Stimulated activated CD8-positive, alpha-beta memory T cell treated with anti-CD3 and anti-CD28 coated beads, Interleukin-12 subunit alpha, Interleukin-12 subunit beta, amount 100 ng/mL, for 1 hour (primary cell): ENCODE results near the gene HYAL1.
A peak's percentile ranks its signal among the peaks of the same experiment; 100 is the strongest.
"Not testable (repeated sequence)": the region's sequence is repeated elsewhere in the genome, so short reads cannot be mapped to it uniquely, and the experiment has no call there.

Experiments used
- DNase-seq: peaks from one replicate; pipeline ENCODE4 v3.0.0-alpha.2; 2020; ENCODE audit warnings: low read depth

The HYAL1 gene

DNA sequence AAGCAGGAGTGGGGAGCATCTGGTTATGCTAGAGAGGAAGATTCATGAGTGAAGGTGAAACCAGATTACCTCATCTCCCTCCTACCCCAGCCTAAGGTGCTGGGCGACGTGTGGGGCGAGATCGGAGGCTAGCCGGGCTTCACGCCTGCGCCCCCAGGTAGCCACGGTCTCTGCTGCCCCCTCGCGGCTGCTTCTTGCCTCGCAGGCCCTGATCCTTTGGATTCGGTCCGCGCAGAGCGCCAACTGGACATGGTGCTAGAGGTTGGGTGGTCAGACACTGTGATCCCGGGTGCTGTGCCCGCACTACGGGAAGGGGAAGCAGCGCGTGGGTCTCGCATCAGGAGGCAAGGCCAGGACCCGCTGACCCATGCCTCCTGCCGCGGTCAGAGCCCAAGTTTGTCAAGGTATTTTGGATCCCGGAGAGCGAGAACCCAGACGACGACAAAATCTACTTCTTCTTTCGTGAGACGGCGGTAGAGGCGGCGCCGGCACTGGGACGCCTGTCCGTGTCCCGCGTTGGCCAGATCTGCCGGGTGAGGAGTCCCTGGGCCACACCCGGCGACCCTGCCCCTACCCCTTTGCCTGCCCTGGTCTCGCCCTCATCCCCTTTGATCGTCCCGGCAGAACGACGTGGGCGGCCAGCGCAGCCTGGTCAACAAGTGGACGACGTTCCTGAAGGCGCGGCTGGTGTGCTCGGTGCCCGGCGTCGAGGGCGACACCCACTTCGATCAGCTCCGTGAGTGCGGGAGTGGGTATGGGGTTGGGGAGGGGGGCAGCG is 30.3 kb downstream of the HYAL1 start:
- peak; percentile 81 for DNase-seq

GRCh38 chr3:50272538-50272910 is 30.9 kb downstream of the HYAL1 start:
- not testable (repeated sequence) for DNase-seq

GRCh38 chr3:50271314-50271936 is 31.9 kb downstream of the HYAL1 start:
- DNase-seq = no peak

GRCh38 chr3:50270422-50271224 is 32.8 kb downstream of the HYAL1 start:
- DNase-seq = no peak

DNA sequence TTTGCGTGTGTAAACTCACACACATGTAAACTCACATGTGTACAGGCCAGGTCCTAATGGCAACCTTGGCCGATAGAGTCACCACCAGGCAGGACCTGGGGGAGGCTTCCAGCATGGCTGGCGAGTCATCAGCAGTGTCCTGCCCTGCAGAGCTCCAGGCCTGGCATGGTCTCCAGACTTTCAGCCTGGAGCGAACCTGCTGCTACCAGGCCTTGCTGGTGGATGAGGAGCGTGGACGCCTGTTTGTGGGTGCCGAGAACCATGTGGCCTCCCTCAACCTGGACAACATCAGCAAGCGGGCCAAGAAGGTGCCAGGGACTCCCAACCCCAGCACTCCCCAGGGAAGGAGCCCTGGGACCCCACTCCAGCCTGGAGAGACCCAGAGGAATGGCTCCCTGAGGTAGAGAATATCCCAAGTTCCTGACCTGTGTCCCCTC is 33.4 kb downstream of the HYAL1 start:
- DNase-seq = no peak

DNA sequence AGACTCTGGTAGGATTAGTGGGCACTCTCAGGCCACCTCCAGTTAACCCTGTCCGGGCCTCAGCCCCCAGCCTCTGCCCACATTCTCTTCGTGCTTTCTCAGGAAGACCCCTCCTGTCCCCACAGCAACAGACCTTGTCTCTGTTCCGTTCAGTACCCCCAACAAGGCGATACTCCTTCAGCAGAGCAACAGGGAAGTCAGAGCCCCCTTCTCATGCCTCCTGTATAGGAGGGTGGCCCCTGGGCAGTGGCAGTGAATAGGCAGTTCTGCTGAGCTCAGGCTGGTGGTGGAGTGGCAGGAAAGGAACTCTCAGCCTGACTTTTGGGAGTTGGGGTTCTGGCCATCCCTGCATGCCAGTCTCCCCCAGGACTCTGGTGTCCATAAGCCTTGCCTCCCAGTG is 33.9 kb downstream of the HYAL1 start:
- no peak for DNase-seq

GRCh38 chr3:50268703-50269451 is 34.5 kb downstream of the HYAL1 start, which contains the start of gene SEMA3B:
Gene SEMA3B, plus strand, starts transcription at chr3:50269147. Its CDS starts 94 bp downstream, at chr3:50269241.
- no peak for DNase-seq

GRCh38 chr3:50268276-50268675 is 35.1 kb downstream of the HYAL1 start:
- DNase-seq = no peak

DNA sequence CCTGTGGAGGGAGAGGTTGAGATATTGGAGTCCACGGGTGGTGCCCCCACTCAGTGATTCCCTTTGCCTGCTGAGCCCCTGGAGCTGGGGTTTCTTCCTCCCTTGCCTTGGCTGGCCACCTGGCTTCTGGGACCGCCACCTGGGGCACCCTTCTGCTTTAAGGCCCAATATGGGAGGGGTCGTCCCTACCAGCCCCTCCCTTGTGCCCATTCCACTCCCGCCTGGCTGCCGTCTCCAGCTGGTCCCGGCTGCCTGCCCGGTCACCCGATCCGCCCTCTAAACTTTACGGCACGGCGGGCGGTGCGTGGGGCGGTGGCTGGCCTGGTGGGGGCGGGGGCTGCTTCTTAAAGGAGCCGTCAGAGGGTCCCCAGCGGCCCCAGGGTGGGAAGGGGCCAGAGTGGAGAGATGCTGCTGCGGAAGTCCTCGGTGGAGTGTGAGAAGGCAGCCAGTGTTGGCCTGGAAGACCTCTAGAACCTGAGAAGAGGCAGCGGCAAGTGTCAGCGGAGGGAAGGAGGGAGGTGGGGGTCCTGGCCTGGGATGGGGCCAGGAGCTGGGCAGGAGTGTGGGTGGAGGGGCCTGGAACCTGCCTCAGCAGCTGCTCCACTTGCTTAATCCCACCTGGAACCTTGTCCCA is 36.0 kb downstream of the HYAL1 start:
- DNase-seq = no peak

DNA sequence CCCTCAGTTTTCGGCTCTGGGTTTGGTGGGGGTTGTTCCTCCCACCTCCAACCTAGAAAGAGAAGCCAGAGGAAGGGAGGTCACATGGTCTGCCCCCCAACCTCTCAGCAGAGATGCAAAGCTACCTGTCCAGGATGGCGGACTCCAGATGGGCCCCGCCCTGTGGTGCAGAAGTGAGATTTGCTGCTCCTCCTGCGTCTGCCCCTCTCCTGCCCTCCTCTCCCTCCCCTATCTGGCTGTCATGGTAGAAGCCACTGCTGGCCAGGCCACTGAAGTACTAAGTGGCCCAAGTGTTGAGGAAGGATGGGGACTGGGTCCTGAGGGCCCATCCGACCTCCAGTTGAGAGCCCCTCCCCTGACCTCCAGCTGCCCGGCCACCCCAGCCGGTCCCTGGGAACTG is 36.5 kb downstream of the HYAL1 start:
- no peak for DNase-seq

DNA sequence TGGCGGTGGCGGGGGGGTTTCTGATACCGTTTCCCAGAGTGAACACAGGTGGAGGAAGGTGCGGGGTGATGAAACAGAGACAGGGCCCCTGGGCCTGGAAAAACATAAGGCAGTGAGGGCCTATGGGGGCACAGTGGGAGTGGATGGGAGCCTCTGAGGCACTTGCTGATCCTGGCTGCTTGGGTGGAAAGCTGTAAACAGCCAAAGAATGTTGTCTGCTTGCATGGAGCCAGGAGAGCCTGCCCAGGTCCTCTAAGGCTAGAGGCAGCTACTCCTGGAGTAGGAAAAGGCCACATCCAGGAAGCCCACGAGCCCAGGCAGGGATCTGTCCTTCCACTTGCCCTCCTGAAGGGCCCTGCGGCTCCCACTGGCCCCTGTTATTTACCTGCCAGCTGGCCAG is 37.4 kb downstream of the HYAL1 start:
- no peak for DNase-seq

- DNase-seq = no peak
These were observed 37.8 kb downstream of the HYAL1 start for GRCh38 chr3:50265571-50265970.

DNA sequence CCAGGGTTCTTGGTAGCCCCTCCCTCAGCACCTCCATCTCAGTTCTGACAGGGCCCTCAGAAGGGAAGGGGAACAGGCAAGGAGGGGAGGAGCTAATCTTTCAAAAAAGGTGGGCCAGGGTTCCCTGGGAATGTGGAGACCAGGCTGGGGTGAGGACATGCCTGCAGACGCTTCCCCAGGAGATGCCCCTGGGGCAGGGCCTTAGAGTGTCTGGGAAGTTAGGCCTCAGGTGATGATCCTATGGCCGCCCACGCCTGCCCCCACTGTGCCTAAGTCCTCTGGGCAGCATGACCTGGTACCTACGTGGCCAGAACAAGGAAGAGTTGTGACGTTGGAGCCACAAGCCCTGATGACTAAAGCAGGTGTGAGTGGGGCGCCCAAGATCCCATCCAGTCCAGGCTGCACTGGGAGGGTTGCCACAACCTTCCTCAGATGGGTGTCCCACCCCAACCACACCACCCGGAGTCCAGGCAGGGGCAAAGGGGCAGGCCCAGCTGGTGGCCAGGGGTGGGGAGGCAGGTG is 38.3 kb downstream of the HYAL1 start:
- DNase-seq = no peak

DNA sequence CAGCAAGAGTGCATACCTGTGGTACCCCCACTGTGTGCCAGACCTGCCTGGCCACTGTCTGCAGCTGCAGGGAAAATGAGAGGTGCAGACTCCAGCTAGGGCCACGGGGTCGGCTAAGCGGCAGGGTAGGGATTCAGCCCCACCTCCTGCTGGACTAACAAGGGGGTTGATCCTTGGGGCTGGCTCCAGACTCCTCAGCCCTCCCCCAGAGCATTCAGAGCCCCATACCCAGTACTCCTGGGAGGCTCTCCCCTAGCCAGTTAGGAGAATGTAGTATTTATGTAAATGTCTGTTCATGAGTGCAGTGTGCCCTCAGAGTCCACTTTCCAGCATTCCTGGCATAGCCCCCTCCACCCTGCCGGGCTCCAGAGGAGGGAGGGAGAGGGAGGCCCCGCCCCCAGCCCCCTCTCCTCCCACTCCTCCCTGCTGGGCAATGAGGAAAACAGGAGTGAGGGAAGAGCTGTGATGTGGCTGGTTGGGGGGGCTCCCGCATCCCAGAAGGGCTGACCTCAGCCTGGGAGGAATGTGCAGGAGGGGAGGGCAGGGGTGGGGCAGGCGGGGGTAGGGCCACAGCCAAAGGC is 38.9 kb downstream of the HYAL1 start:
- DNase-seq = no peak

GRCh38 chr3:50263478-50264382 is 39.6 kb downstream of the HYAL1 start:
- DNase-seq = no peak

GRCh38 chr3:50262778-50263177 is 40.6 kb downstream of the HYAL1 start:
- no peak for DNase-seq

GRCh38 chr3:50262200-50262599 is 41.2 kb downstream of the HYAL1 start:
- DNase-seq = not testable (repeated sequence)

GRCh38 chr3:50261505-50261904 is 41.9 kb downstream of the HYAL1 start:
- no peak for DNase-seq

DNA sequence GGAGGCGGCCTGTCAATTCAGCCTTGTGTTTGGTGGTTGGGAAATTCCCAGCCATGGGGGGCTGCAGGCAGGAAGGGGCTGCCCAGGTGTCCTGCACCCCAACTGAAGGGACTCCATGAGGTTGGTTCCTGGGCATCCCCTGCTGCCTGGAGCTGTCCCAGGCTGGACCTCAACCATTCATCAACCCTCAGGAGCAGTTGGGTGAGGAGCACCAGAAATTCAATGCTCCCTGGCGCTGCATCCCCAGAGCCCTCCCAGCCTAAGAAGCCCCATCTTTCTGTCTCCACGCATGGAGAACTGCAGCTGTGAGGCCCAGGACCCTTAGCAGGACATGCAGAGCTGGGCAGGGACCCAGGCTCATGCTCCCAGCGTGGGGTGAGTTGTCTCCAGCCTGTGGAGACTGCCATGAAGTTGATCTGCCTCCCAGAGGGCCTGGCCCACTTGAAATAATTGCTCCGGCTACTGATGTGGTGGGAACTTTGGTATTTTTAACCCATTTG is 42.4 kb downstream of the HYAL1 start:
- DNase-seq = no peak
